ENCODE measurements around the gene HES4. TPM values are rescaled to one million over a fixed set of nuclear protein-coding genes. Genes with fewer than 3 reads are reported as not detected.

HES4 gene
- total and polyA plus RNA-seq, 7 donors, result 1.2 to 65.1 (median 25.0) TPM

- peak; percentile 95 for DNase-seq
- intact Hi-C loops (cut with DNase I), result loop anchor here (1.0 kb wide), 2 partner anchors 19 to 41 kb away; partner anchors contain the start of gene NOC2L
- Histone ChIP-seq H3K9me3 (no peaks in the 10 kb centered on the region), H3K4me3 (peak overlapping the region; percentile 58 to 92 (median 60)), H3K36me3 (no peaks in the 10 kb centered on the region), H3K27ac (peak overlapping the region; percentile 89 to 98 (median 96)), H3K4me1 (peaks cover 0 to 51% (median 42%) of the 10 kb centered on the region in 4 donors), H3K27me3 (peaks cover 0 to 17% (median 5%) of the 10 kb centered on the region in 3 donors)
- TF ChIP-seq POLR2AphosphoS5 (IDR thresholded peaks at IDR 0.05) (peak; percentile 80 to 92 (median 89)), CTCF (IDR thresholded peaks at IDR 0.05) (no peak), EP300 (IDR thresholded peaks at IDR 0.05) (peak in 3 of 4 donors; percentile 97 to 98 (median 98)), POLR2A (IDR thresholded peaks at IDR 0.05) (peak; percentile 20 to 45)
- WGBS, 2 donors, result 1% methylated on average over 75 of the region's 75 CpGs
Measured at GRCh38 chr1:1000357-1001056, 610 bp upstream of the HES4 start.

GRCh38 chr1:998995-999724, 737 bp downstream of the HES4 start:
- Histone ChIP-seq H3K4me3 (peak overlapping the region; percentile 46 to 92 (median 60)), H3K27me3 (peaks cover 0 to 17% (median 5%) of the 10 kb centered on the region in 3 donors), H3K4me1 (peaks cover 0 to 42% (median 31%) of the 10 kb centered on the region in 4 donors), H3K9me3 (no peaks in the 10 kb centered on the region), H3K27ac (peak overlapping the region; percentile 89 to 98 (median 96)), H3K36me3 (no peaks in the 10 kb centered on the region)
- 0 to 1% methylated on average over 86 of the region's 86 CpGs for WGBS, 2 donors
- TF ChIP-seq POLR2A (IDR thresholded peaks at IDR 0.05), result no peak
- TF ChIP-seq POLR2AphosphoS5 (IDR thresholded peaks at IDR 0.05), result peak in 1 of 4 donors; percentile 4
- peak; percentile 78 for DNase-seq
- intact Hi-C loops (cut with DNase I), result no loop called here

- H3K27ac ChIP-seq, result peak overlapping the region; percentile 89 to 98 (median 96)
- H3K9me3 ChIP-seq, result no peaks in the 10 kb centered on the region
- no peak for DNase-seq
- peak overlapping the region; percentile 46 to 92 (median 60) for H3K4me3 ChIP-seq
- peaks cover 0 to 17% (median 5%) of the 10 kb centered on the region in 3 donors for H3K27me3 ChIP-seq
- WGBS, 2 donors, result 3 to 4% methylated on average over 27 of the region's 27 CpGs
- intact Hi-C loops (cut with DNase I), result no loop called here
- H3K36me3 ChIP-seq, result no peaks in the 10 kb centered on the region
- TF ChIP-seq EP300 (IDR thresholded peaks at IDR 0.05) (no peak), POLR2A (IDR thresholded peaks at IDR 0.05) (no peak), POLR2AphosphoS5 (IDR thresholded peaks at IDR 0.05) (no peak), CTCF (IDR thresholded peaks at IDR 0.05) (no peak)
- H3K4me1 ChIP-seq, result peaks cover 0 to 42% (median 31%) of the 10 kb centered on the region in 4 donors
Measured at GRCh38 chr1:998745-998994, 1.2 kb downstream of the HES4 start.

- Histone ChIP-seq H3K36me3 (no peaks in the 10 kb centered on the region), H3K4me3 (peak overlapping the region; percentile 46 to 92 (median 60)), H3K27me3 (peaks cover 0 to 17% (median 5%) of the 10 kb centered on the region in 3 donors), H3K27ac (peak overlapping the region in 3 of 4 donors; percentile 89 to 96 (median 96)), H3K4me1 (peaks cover 0 to 42% (median 31%) of the 10 kb centered on the region in 4 donors), H3K9me3 (no peaks in the 10 kb centered on the region)
- 25 to 52% methylated on average over 75 of the region's 75 CpGs for WGBS, 2 donors
- peak; percentile 66 for DNase-seq
- intact Hi-C loops (cut with DNase I), result no loop called here
- TF ChIP-seq EP300 (IDR thresholded peaks at IDR 0.05) (no peak), POLR2A (IDR thresholded peaks at IDR 0.05) (no peak), POLR2AphosphoS5 (IDR thresholded peaks at IDR 0.05) (no peak), CTCF (IDR thresholded peaks at IDR 0.05) (no peak)
Measured at GRCh38 chr1:997993-998744, 1.7 kb downstream of the HES4 start.

- DNase-seq, result peak; percentile 66
- no peak overlapping the region for H3K27ac ChIP-seq
- TF ChIP-seq EP300 (IDR thresholded peaks at IDR 0.05), result no peak
- TF ChIP-seq POLR2AphosphoS5 (IDR thresholded peaks at IDR 0.05), result no peak
- no peak for TF ChIP-seq CTCF (IDR thresholded peaks at IDR 0.05)
- TF ChIP-seq POLR2A (IDR thresholded peaks at IDR 0.05), result no peak
- peaks cover 0 to under 1% (median 0%) of the 10 kb centered on the region in 4 donors for H3K9me3 ChIP-seq
- peaks cover 0 to 42% (median 31%) of the 10 kb centered on the region in 4 donors for H3K4me1 ChIP-seq
- intact Hi-C loops (cut with DNase I), result no loop called here
- H3K27me3 ChIP-seq, result peaks cover 0 to 17% (median 5%) of the 10 kb centered on the region in 3 donors
- H3K4me3 ChIP-seq, result no peak overlapping the region
- H3K36me3 ChIP-seq, result no peaks in the 10 kb centered on the region
- 75 to 81% methylated on average over 3 of the region's 3 CpGs for WGBS, 2 donors
Measured at GRCh38 chr1:997713-997992, 2.2 kb downstream of the HES4 start.
